ENCODE measurements around the gene F7. TPM values are rescaled to one million over a fixed set of nuclear protein-coding genes. Genes with fewer than 3 reads are reported as not detected.

F7 gene
- total and polyA plus RNA-seq, 9 of the 15 experiments (the other 6 are each of a cell fraction or from before 2014, with no cell fraction given): not detected

GRCh38 chr13:113114511-113115362, 9.1 kb downstream of the F7 start (continued):
- TF ChIP-seq CGGBP1 (CRISPR knock-in tag; IDR thresholded peaks at IDR 0.05) (no peak), TOE1 (IDR thresholded peaks at IDR 0.05; ENCODE audit: borderline replicate concordance) (no peak), TOE1 (CRISPR knock-in tag; IDR thresholded peaks at IDR 0.05; ENCODE audit: borderline replicate concordance, low read depth) (no peak), SNRNP70 (optimal IDR thresholded peaks at IDR 0.05; ENCODE audit: low read depth, low read length) (no peak), ZNF644 (tag; IDR thresholded peaks at IDR 0.05; ENCODE audit: low read depth) (no peak), RFX1 (IDR thresholded peaks at IDR 0.05) (no peak), POU5F1 (IDR thresholded peaks at IDR 0.05; ENCODE audit: borderline replicate concordance, low read depth, low read length, partially characterized antibody) (no peak)

- DNase-seq (ENCODE audit: extremely low read depth in 1 of 4, low spot score in 3 of 4) (no peak), ATAC-seq (no peak), FAIRE-seq (no peak)
- Histone ChIP-seq H3K9me1 (ENCODE audit: control insufficient read depth, insufficient read depth, low read length) (no peaks in the 10 kb centered on the region), H3K9me3 (replicated peaks; ENCODE audit: control insufficient read depth, insufficient read depth, low read depth, low read length) (no peaks in the 10 kb centered on the region), H3K4me1 (replicated peaks in 1 of 2; ENCODE audit: control insufficient read depth in 2 of 2, insufficient read depth in 2 of 2, low read length in 2 of 2) (no peaks in the 10 kb centered on the region; a peak in 1 of 5 replicates), H3K36me3 (ENCODE audit: control insufficient read depth, insufficient read depth, low read length) (no peaks in the 10 kb centered on the region), H2AFZ (ENCODE audit: low read depth, low read length) (no peak overlapping the region), H3K4me3 (no peak overlapping the region), H3K9ac (ENCODE audit: insufficient read depth in 1 of 2, low read depth in 2 of 2, low read length in 2 of 2) (no peak overlapping the region), H4K20me1 (replicated peaks; ENCODE audit: control insufficient read depth, insufficient read depth, low read length) (no peaks in the 10 kb centered on the region), H3K4me2 (ENCODE audit: insufficient read depth, low read length) (no peak overlapping the region), H3K27me3 (ENCODE audit: control insufficient read depth in 2 of 2, insufficient read depth in 2 of 2, low read length in 2 of 2) (peaks cover 2 to 60% of the 10 kb centered on the region in 2 experiments; a peak in 4 of 5 replicates), H3K27ac (ENCODE audit: extremely low read depth, low read depth, low read length) (no peak overlapping the region), H3K79me2 (ENCODE audit: control insufficient read depth, insufficient read depth, low read length) (no peaks in the 10 kb centered on the region)
- ChIA-PET POLR2A (interaction anchor here (0.6 to 0.7 kb wide), 4 partner anchors 46 to 407 kb away, joined by 3 to 4 read pairs (median 3); no protein-coding TSS in a partner anchor), CTCF (ENCODE audit: low intra/inter-chr PET ratio) (no interaction called here)
- BruUV-seq (replicated peaks): no TSS peak
- TF ChIP-seq ZFP30 (CRISPR knock-in tag; IDR thresholded peaks at IDR 0.05; ENCODE audit: borderline replicate concordance): no peak
- TF ChIP-seq ZNF398 (CRISPR knock-in tag; IDR thresholded peaks at IDR 0.05): no peak
- no peak for TF ChIP-seq HNRNPL (IDR thresholded peaks at IDR 0.05; ENCODE audit: low read depth, low read length)
- TF ChIP-seq GABPB1 (CRISPR knock-in tag; IDR thresholded peaks at IDR 0.05): no peak
- no peak for TF ChIP-seq ZNF280B (CRISPR knock-in tag; IDR thresholded peaks at IDR 0.05)
- WGBS (ENCODE audit: insufficient coverage, low coverage, missing lambda C conversion rate): 6% methylated on average over 20 of the region's 21 CpGs
- in situ Hi-C loops (cut with MboI) (no loop called here), intact Hi-C loops (cut with micrococcal nuclease) (no loop called here)
Observed at GRCh38 chr13:113115363-113116205, 10.0 kb downstream of the F7 start.
